SK-N-MC (cell line): ENCODE results near the gene HAGH.

Source experiments
- DNase-seq: peaks from one replicate; pipeline ENCODE4 v3.0.0-alpha.2; 2011; ENCODE audit warnings: low read depth, low spot score
- H3K27ac ChIP-seq: fragments of 200-600 bp; sonication (generic); 2 replicates; pipeline ENCODE4 v1.5.1; 2016; ENCODE audit warnings: mixed run types
- H3K36me3 ChIP-seq: fragments of 200-600 bp; sonication (generic); 2 replicates; pipeline ENCODE4 v1.6.1; 2017; ENCODE audit warnings: antibody characterized with exemption, low read length, mixed read lengths; ENCODE audit not compliant: insufficient read depth
- H3K4me3 ChIP-seq: fragments of 200-600 bp; sonication (generic); 2 replicates; pipeline ENCODE4 v1.5.1; 2016
- H3K9ac ChIP-seq: fragments of 200-600 bp; sonication (generic); 2 replicates; pipeline ENCODE4 v1.8.0; 2017; ENCODE audit warnings: mixed run types, mixed read lengths; ENCODE audit not compliant: insufficient read length
- H3K9me3 ChIP-seq: fragments of 200-600 bp; sonication (generic); 2 replicates; pipeline ENCODE4 v1.6.1; 2017; ENCODE audit warnings: low read depth, mild to moderate bottlenecking, antibody characterized with exemption, low read length, moderate library complexity, mixed read lengths
- EZH2 ChIP-seq: fragments of 200-600 bp; sonication (generic); IDR thresholded peaks from one replicate; pipeline ENCODE4 v1.6.1; 2017; ENCODE audit warnings: antibody characterized with exemption
- FOXP2 ChIP-seq: optimal IDR thresholded peaks from 2 replicates; pipeline ENCODE3; 2011; ENCODE audit warnings: mild to moderate bottlenecking, moderate library complexity; ENCODE audit not compliant: insufficient read depth; ENCODE audit errors: extremely low read length, control extremely low read depth
- POLR2AphosphoS5 ChIP-seq: IDR thresholded peaks from 2 replicates; pipeline ENCODE4 v1.6.1; 2012; ENCODE audit warnings: mild to moderate bottlenecking, low read depth, low read length, borderline replicate concordance

HAGH gene

DNA sequence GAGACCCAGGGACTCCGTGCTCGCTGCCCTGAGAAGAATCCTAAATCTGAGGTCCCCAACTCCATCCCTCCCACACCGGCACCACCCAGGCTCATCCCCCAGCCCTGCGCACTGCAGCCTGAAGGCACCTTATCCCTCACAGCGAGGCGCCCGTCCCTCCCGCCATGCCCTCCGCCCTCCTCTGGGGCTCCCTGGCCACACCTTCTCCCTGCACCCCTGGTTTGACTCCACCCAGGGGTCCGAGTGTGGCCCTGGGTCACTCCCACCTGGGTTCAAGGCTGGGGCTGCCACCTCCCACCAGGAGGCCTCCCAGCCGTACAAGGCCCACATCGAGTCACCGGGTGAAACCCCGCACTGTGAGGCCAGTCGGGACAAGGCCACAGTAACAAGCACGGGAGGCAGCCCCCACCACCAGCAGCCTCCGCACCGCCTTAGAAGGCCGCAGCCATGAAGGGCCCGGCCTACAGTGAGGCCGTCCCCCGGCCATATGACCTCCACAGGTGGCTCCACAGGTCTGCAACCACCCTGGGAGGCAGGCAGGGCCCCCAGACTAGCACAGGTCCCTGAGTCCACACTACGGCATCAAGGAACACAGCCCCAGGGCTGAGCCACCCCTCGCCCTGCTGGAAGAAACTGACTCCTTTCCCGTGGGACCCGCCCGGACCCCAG lies 8.3 kb downstream of the HAGH start:
- H3K36me3 ChIP-seq: no peaks in the 10 kb centered on the region
- H3K9me3 ChIP-seq: no peaks in the 10 kb centered on the region
- H3K27ac ChIP-seq: no peak overlapping the region
- no peak for DNase-seq
- TF ChIP-seq EZH2 (no peak), POLR2AphosphoS5 (no peak), FOXP2 (no peak)
- H3K4me3 ChIP-seq: no peak overlapping the region
- H3K9ac ChIP-seq: no peak overlapping the region

DNA sequence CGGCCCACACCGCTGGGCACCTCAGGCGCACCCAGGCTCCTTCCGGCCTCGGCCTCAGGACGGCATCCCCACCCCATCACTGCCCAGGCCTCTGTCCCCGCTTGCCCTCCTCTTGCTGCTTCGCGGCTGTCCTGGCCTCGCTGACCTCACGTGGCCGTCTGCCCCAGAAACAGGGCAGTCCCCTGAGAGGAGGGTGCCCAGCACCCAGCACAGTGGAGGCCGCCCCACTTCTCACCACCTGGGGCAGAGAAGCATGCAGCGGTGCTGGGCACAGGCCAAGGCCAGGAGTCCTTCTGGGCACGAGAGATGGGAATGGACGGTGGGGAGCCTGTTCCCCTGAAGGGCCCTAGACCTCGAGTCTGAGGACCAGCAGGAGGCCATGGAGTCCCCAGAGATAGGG lies 8.9 kb downstream of the HAGH start:
- TF ChIP-seq FOXP2 (no peak), POLR2AphosphoS5 (no peak), EZH2 (no peak)
- DNase-seq: no peak
- Histone ChIP-seq H3K4me3 (no peak overlapping the region), H3K9ac (no peak overlapping the region), H3K36me3 (no peaks in the 10 kb centered on the region), H3K9me3 (no peaks in the 10 kb centered on the region), H3K27ac (no peak overlapping the region)

DNA sequence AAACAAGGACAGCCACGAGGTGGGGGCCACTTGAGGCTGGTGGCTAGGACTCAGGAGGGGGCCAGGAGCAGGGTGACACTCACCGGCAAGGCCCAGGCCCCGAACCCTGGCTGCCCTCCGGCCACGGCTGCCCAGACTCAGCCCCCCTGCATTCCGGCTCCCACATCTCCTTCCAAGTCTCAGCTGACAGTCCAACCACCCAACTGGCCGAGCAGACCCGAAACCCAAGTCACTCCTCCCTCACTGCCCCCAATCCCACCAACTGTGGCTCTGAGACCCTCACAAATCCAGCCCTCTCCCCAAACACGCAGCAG lies 9.4 kb downstream of the HAGH start:
- Histone ChIP-seq H3K9me3 (no peaks in the 10 kb centered on the region), H3K36me3 (no peaks in the 10 kb centered on the region), H3K27ac (no peak overlapping the region), H3K9ac (no peak overlapping the region), H3K4me3 (no peak overlapping the region)
- no peak for DNase-seq
- TF ChIP-seq EZH2 (no peak), FOXP2 (no peak), POLR2AphosphoS5 (no peak)

DNA sequence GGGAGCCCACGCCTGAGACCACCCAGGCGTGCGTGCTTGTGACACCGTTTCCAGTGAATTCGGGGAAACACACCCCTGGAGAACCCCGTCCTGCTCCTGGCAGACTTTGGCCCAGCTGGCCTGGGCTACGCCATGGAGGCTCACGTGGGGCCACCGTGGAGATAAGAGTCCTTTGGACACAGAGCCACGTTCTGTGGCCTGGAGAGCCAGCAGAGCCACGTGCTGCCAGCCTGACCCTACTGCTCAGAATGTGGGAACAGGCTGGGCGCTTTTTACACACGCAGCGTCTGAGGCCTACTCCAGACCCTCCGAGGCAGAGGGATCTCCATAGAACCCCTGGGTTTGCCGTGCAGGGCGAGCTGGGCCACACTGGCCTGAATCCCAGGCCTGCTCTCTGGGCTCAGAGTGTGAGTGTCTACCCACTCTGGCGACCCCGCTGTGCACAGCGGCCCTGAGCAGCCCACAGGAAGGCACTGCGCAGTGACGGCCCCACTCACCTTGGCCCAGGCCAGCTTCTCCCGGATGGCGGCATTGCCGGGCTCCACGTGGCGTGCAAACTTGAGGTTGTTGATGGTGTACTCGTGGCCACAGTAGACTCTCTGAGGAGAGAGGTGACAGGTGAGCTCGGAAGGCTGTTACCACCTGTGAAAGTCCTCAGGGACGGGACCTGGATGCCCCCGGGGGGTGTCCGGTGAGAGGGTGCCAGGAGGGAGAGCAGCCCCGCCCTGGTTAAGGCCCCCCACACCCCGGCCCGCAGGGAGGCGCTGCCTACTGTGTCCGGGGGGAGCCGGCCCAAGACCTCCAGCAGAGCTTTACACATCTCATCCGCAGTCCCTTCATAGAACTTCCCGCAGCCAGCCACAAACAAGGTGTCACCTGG lies 10.0 kb downstream of the HAGH start:
- Histone ChIP-seq H3K9ac (no peak overlapping the region), H3K27ac (no peak overlapping the region), H3K9me3 (no peaks in the 10 kb centered on the region), H3K36me3 (no peaks in the 10 kb centered on the region), H3K4me3 (no peak overlapping the region)
- no peak for DNase-seq
- no peak for TF ChIP-seq EZH2
- no peak for TF ChIP-seq FOXP2
- no peak for TF ChIP-seq POLR2AphosphoS5

DNA sequence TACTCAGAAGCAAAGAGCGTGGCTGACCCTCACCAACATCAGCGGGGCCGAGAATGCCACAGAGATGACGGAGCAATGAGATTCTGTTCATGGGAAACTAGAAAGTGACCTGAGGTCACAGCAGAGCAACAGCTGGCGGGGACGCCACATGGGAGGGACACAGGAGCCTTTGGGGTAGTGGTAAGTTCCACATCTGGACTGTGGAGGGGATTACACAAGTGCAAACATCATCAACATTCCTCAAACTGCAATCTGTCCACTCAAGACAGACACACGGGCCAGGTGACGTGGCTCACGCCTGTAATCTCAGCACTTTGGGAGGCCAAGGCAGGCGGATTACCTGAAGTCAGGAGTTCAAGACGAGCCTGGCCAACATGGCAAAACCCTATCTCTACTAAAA lies 11.2 kb downstream of the HAGH start:
- Histone ChIP-seq H3K4me3 (no peak overlapping the region), H3K27ac (no peak overlapping the region), H3K9me3 (no peaks in the 10 kb centered on the region), H3K36me3 (no peaks in the 10 kb centered on the region), H3K9ac (no peak overlapping the region)
- TF ChIP-seq FOXP2: no peak
- TF ChIP-seq POLR2AphosphoS5: no peak
- no peak for TF ChIP-seq EZH2
- DNase-seq: no peak

DNA sequence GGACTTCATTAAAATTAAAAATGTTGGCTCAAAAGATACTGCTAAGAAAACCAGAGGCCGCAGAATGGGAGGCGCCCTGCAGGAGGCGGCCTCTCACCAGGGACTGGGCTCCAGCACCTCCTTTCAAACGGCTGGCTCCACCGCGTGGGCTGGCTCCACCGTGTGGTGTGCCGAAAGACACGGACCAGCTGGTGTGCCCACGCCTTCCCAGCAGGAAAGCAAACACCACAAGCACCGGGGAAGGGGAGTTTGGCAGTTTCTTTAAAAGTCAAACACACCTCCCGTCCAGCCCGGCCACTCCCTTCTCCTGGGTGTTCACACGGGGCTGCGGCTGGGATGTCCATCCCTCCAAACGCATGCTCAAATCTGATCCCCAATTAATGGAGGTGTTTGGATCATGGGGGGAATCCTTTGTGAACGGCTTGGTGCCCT lies 13.9 kb downstream of the HAGH start:
- H3K9me3 ChIP-seq: no peaks in the 10 kb centered on the region
- no peak overlapping the region for H3K4me3 ChIP-seq
- H3K27ac ChIP-seq: no peak overlapping the region
- no peaks in the 10 kb centered on the region for H3K36me3 ChIP-seq
- H3K9ac ChIP-seq: no peak overlapping the region
- DNase-seq: no peak
- TF ChIP-seq POLR2AphosphoS5 (no peak), EZH2 (no peak), FOXP2 (no peak)

DNA sequence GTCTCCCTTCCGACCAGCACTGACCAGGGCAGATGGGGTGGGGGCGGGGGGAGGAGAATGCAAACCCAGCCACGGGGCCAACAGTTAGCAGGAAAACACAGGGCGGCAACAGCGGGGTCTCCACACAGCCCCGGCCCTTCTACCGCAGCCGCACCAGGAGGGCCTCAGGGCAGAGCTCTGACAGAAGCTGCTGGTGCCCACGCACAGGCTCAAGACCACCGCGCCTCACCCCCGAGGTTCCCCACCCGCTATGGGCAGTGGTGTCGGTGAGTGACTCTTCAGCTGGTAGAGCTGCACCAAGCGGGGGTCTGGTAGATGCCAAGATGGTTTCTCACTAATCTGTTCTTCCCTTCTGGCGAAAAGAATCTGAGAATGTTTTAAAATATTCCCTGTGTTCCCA lies 16.1 kb downstream of the HAGH start:
- H3K27ac ChIP-seq: no peak overlapping the region
- no peak overlapping the region for H3K4me3 ChIP-seq
- DNase-seq: no peak
- no peaks in the 10 kb centered on the region for H3K9me3 ChIP-seq
- no peak for TF ChIP-seq FOXP2
- TF ChIP-seq EZH2: no peak
- TF ChIP-seq POLR2AphosphoS5: no peak
- H3K9ac ChIP-seq: no peak overlapping the region
- no peaks in the 10 kb centered on the region for H3K36me3 ChIP-seq

DNA sequence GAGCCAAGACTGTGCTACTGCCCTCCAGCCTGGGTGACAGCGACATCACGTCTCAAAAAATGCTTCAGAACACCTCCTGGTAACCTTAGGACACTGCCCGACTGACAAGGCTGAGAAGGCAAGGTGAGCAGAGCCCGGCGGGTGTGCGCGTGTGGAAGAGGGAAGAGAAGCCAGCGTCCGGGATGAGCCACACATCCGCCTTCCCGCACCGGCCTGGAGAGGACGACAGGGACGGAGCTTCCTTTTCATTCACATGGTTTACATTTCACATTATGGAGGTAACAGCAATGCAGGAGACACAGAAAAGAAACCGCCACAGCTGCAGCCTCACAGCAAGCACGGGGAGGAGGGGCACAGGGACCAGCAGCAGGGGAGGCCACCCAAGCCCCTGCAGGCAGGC lies 16.5 kb downstream of the HAGH start:
- Histone ChIP-seq H3K9ac (no peak overlapping the region), H3K36me3 (no peaks in the 10 kb centered on the region), H3K27ac (no peak overlapping the region), H3K4me3 (no peak overlapping the region), H3K9me3 (no peaks in the 10 kb centered on the region)
- DNase-seq: no peak
- TF ChIP-seq FOXP2 (no peak), POLR2AphosphoS5 (no peak), EZH2 (no peak)

DNA sequence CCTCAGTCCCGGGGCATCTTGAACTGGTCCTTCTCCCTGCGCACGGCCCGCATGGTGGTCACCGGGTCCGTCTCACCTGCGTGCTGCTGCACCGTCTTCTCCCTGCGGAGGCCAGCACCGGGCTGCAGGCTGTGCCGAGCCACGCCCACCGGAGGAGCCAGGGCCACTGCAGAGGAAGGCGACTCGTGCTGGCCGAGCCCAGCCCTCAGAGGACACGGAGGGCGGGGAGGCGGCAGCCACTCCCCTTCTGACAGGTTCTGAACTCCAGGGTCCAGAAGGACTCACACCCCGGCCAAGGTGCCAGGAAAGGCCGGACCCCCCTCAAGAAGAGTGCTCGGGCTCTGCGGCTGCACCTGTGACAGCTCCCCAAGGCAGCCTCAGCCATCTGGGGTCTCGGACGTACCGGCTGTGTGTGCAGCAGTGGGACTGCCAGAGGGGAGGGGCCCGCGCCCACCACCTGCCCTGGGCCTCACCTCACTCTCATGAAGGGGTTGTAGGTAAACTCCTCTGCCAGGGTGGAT lies 17.3 kb downstream of the HAGH start:
- no peaks in the 10 kb centered on the region for H3K9me3 ChIP-seq
- DNase-seq: no peak
- TF ChIP-seq FOXP2 (no peak), POLR2AphosphoS5 (no peak), EZH2 (no peak)
- no peaks in the 10 kb centered on the region for H3K36me3 ChIP-seq
- H3K9ac ChIP-seq: no peak overlapping the region
- no peak overlapping the region for H3K4me3 ChIP-seq
- no peak overlapping the region for H3K27ac ChIP-seq
